GM19239 (cell line): ENCODE results near the gene DPH7.
"Not testable (repeated sequence)": the region's sequence is repeated elsewhere in the genome, so short reads cannot be mapped to it uniquely, and the experiment has no call there.

ENCODE experiments used
- DNase-seq: peaks from one replicate; pipeline ENCODE4 v3.0.0; 2011; ENCODE audit warnings: low spot score; ENCODE audit not compliant: insufficient read length
- FAIRE-seq: peaks from 2 replicates; lab custom pipeline; 2011; peaks lifted over from hg19 to GRCh38; lab: Jason Lieb, UNC

Gene DPH7

DNA sequence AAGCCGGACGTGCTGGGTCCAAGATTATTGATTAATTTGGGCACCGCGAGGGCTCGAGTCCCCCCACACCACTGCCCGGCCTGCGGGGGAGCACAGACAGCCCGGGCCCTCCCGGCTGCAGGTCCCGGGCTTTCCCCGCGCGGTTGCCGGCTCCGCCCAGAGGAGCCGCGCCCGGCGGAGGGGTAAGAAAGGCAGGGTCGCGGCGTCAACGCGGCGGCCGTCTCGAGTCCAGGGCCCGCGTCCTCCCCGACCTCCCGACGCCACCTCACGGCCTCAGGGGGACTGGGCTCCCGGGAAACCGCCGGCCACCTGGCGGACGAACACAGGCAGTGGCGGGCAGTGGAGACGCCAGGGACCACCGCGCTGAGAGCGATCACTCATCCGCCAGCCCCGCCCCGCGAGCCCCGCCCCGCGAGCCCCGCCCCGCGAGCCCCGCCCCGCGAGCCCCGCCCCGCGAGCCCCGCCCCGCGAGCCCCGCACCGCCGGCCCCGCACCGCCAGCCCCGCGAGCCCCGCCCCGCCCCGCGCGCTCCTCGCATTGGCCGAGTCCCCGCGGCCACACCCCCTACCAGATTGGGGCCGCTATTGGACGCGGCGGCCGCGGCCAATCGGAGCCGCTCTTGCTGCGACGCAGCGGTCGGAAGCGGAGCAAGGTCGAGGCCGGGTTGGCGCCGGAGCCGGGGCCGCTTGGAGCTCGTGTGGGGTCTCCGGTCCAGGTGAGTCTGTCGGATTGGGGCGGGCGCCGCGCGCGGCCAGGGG lies 27.3 kb downstream of the DPH7 start, which contains the start of gene MRPL41:
Gene MRPL41 (plus strand): TSS at position 616 of the 758 bp plus-strand sequence. CDS start 203 bp downstream, outside the sequence.
- peak; percentile 98 for DNase-seq
- peak; percentile 96 for FAIRE-seq

GRCh38 chr9:137550958-137551263 lies 27.8 kb downstream of the DPH7 start:
- DNase-seq, FAIRE-seq: not testable (repeated sequence)

DNA sequence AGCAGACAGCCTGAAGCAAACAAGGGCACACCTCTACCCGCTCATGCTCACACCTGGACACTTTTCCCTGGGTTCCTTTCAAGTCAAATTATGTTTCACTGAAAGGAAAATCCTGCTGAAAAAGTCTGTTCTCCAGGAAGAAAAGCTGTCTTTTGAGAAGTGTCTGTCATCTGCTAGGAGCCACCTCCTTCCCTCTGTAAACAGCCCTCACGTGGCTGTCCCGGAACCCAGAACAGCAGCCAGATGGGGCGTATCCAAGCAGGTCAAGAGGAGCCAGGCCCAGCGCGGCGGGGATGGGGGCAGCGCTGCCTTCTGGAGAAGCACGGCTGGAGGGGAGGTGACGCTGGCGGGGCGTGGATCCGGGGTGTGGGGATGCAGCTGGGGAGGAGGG lies 28.5 kb downstream of the DPH7 start, which contains the start of gene PNPLA7:
Gene PNPLA7 (minus strand): TSS at position 172 of the 391 bp plus-strand sequence. CDS start 205 bp downstream, outside the sequence.
- FAIRE-seq (no peak), DNase-seq (peak; percentile 66)

DNA sequence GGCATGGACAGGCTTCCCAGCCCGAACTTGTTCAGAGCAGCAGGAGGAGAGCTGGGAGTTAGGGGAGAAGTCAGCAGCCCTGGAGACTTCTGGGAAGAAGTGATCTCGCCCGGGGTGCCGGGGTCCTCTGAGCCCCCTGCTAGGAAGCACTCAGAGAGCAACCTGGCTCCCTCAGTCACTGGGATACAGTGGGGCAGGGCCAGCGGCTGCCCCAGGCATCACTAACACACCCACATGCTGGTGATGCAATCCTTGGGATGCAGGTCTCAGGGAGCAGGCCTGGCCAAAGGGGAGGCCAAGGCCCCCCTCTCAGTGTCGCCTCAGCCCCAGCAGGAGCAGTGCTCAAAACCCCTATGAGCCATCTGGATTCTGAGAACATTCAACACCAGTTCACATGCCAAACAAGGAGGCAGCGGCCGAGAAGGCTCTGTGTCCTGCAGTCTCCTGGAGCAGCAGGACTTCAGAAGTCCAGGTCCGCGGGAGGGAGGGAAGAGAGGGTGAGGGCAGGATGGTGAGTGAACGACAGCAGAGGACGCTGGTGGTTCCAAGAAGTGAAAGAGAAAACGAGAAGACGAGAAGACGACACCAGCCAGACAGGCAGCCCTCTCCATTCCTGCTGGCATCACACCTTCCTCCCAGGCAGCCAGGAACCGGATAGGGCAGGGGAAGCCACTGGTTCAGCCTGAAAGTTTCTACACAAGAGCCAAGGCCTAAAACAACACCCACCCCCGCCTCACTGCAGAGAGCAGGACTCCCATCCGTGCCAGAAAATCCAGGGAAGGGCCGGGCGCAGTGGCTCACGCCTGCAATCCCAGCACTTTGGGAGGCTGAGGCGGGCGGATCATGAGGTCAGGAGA lies 30.8 kb downstream of the DPH7 start:
- no peak for FAIRE-seq
- no peak for DNase-seq

- FAIRE-seq (no peak), DNase-seq (no peak)
Observed at GRCh38 chr9:137545123-137545522, 33.6 kb downstream of the DPH7 start.

DNA sequence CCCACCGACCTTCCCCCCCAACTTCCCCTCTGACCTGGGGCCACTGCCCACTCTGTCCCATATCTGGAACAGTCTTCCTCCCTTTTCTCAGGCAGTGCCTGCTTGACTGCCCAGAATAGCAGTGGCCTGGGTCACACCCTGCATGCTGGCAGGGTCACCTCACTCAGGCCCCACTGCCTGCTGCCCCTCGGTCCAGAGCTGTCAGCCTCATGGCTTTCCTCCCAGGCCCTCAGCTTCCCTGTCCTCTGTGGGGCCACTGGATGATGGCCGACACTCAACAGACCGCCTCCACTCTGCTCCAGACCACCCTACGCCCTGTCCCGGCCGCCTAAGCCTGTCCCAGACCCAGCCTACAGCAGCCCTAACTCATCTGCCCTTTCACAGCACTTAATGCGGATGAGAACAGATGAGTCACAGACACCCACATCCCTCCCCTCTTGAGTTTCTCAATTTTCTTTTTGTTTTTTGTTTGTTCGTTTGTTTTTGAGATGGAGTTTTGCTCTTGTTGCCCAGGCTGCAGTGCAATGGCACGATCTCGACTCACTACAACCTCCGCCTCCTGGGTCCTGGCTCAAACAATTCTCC lies 34.5 kb downstream of the DPH7 start:
- no peak for DNase-seq
- no peak for FAIRE-seq

- no peak for DNase-seq
- FAIRE-seq, result no peak
Observed at GRCh38 chr9:137543237-137543963, 35.3 kb downstream of the DPH7 start.

GRCh38 chr9:137542486-137542885 lies 36.2 kb downstream of the DPH7 start:
- DNase-seq (no peak), FAIRE-seq (no peak)

GRCh38 chr9:137540536-137540935 lies 38.2 kb downstream of the DPH7 start:
- FAIRE-seq (no peak), DNase-seq (no peak)

DNA sequence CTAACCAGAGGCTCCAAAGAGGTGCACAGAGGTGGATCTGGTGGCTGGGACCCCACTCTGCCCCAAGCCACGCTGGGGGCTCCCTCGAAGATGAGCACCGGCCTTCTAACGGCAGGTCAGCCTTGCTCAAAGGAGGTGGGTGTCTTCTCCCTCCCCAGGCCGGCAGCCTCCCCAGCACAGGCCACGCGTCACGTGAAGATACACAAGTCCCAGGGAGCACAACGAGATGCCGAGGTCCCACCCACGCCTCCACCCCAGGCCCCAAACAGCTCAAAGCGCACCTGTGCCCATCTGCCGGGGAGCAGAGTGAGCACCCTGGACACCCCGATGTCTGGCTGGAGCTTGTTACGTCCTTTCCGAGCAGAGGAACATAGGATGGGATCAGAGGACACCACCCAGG lies 40.7 kb downstream of the DPH7 start:
- FAIRE-seq, result no peak

GRCh38 chr9:137536594-137537131 lies 42.1 kb downstream of the DPH7 start:
- FAIRE-seq, DNase-seq: not testable (repeated sequence)

More for the DNA sequence above, 40.7 kb downstream of the DPH7 start:
- no peak for DNase-seq

GRCh38 chr9:137535120-137535428 lies 43.7 kb downstream of the DPH7 start:
- DNase-seq (no peak), FAIRE-seq (no peak)

DNA sequence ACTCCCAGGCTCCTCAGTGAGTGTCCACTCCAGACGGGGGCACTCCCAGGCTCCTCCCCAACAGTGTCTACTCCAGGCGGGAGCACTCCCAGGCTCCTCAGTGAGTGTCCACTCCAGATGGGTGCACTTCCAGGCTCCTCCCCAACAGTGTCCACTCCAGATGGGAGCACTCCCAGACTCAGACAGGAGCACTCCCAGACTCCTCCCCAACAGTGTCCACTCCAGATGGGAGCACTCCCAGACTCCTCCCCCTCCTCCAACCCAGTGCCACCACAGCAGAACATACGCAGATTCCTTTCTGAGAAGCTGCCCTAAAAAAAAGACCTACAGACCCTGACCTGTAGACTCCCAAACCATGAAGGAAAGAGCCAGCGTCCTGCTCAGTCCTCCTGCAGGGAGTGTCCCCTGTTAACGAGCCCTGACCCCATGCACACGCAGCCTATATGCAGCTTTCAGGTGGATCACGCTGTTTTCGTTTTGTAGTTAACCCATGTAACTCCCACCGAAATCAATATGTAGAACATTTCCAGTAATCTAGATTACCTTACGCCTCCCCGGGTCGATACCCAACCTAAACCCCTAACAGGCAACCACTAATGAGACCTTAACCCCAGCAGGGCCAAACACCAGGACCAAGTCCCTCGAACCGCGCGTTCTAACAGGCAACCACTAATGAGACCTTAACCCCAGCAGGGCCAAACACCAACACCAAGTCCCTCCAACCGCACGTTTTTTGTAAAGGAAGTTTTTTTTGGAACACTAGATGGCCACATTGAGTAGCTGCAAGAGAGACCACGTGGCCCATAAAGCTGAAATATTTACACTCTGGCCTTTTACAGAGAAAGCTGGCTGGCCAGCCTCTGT lies 44.2 kb downstream of the DPH7 start:
- FAIRE-seq, result peak; percentile 64
- DNase-seq, result peak; percentile 43

DNA sequence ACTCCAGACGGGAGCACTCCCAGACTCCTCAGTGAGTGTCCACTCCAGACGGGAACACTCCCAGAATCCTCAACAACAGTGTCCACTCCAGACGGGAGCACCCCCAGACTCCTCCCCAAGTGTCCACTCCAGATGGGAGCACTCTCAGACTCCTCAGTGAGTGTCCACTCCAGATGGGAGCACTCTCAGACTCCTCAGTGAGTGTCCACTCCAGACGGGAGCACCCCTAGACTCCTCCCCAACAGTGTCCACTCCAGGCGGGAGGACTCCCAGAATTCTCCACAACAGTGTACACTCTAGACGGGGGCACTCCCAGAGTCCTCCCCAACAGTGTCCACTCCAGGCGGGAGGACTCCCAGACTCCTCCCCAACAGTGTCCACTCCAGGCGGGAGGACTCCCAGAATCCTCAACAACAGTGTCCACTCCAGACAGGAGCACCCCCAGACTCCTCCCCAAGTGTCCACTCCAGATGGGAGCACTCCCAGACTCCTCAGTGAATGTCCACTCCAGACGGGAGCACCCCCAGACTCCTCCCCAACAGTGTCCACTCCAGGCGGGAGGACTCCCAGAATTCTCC lies 45.7 kb downstream of the DPH7 start:
- FAIRE-seq, DNase-seq: not testable (repeated sequence)

DNA sequence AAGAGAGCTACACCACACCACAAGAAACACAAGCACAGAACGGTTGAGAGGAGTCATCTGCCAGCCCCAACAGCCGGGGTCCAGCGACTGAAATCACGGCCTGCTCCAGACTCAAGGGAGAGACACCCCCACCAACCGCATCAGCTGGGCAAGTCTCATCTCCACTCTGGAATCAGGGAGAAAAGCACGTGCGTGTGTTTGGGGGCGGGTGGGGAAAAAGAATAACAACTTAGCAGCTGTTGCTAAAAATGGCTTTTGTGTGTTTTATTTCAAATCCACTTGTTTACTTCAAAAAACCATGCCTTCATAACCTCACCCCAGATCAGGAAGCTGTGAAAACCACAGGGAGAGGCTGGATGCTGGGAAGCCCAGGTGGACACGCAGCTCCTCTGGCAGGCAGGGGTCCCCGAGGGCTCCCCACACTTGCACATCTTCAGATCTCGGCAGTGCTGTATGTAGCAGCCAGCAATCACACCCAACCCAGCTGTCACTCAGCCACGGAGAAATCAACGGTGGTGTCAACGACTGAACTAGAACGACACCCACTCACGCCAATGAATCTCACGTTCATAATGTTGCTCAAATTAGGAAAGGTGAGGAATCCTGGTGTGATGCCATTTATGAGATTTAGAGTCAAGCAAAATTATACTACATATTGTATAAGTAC lies 47.5 kb downstream of the DPH7 start:
- DNase-seq (no peak), FAIRE-seq (no peak)

DNA sequence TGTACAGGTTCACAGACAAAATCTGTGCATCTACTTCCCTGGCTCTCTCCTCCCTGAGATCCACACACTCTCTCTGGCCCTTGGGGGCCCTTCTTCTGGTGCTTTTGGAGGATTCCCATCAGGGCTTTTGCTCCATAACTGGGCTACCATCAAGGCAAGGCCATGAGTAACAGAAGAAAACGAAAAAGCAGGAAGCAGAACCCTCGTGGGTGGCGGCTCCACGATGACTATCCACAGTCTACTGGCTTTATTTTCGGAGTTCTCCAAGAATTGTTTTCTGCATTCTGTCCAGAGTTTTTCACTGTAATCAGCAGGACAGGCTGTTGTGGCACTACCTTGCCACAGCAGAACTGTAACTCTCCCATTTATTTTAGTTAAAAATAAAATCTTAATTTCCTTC lies 48.4 kb downstream of the DPH7 start:
- FAIRE-seq, result no peak
- no peak for DNase-seq

DNA sequence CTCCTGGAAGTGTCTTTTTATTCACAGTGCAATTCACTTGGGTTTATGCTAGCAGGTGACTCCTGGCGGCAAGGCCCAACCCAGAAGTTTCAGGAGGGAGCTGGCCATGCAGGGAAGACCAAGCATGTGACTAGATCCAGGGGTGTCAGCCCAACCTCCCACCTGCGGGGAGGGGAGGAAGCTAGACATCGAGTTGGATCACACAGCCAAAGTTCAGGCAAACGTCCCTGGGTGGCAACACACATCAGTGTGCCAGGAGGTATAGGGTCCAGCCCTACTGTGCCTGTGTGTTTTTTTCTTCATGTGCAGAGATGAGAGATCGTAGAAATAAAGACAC lies 53.8 kb downstream of the DPH7 start:
- FAIRE-seq (no peak), DNase-seq (no peak)

DNA sequence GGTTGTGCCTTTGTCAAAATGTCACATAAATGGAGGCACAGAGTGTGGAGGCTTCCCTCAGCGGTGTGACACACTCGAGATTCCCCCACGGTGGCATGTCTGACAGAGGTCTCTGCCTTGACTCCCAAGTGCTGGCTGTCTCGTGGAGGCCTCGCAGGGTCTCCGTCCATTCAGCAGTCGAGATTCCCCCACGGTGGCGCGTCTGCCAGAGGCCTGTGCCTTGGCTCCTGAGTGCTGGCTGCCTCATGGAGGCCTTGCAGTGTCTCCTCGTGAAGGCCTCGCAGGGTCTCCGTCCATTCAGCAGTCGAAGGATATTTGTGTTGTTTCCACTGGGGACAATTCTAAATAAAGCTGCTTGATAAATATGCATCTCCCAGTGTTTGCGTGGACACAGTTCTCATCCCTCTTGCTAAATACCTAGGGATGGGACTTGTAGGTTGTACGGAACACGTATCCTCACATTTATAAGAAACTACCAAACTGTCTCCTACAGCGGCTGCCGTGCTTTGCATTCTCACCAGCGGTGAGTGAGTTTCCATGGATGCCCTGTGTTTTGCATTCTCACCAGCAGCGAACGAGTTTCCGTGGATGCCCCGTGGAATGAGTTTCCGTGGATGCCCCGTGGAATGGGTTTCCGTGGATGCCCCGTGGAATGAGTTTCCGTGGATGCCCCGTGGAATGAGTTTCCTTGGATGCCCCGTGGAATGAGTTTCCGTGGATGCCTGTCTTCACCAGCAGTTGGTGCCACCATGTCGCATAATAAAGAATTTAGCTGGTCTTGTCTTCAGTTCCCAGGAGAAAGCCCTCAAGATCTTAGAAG lies 54.4 kb downstream of the DPH7 start:
- FAIRE-seq, result no peak
- no peak for DNase-seq
